Measurements from ENCODE around the gene TREM2. TPM values are rescaled to one million over a fixed set of nuclear protein-coding genes. Genes with fewer than 3 reads are reported as not detected.
"Not testable (repeated sequence)": the region's sequence is repeated elsewhere in the genome, so short reads cannot be mapped to it uniquely, and the experiment has no call there.

The TREM2 gene
- total and polyA plus RNA-seq, 2 donors = 1.7 to 7.5 TPM

DNA sequence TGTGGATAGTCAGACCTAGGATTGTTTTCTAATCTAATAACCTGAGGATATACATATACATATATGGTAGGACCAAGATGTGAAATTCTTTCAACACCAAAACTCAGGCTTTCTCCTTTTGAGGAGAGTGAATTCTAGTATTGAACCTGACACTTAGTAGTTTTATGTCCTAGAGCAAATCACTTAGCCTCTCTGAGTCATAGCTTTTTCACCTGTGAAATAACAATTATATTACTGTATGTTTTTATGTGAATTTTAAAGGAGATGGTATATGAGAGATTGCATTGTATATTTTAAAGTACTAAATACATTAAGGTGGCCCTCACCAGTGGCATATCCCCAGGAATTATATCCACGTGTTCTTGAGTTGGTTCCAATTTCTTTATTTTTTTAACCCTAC is 43.4 kb downstream of the TREM2 start:
- peaks cover 0 to 3% of the 10 kb centered on the region in 2 donors for H3K36me3 ChIP-seq (ENCODE audit: control insufficient read depth in 2 of 2, insufficient read depth in 2 of 2, low read length in 1 of 2)
- no peaks in the 10 kb centered on the region for H3K9me3 ChIP-seq (ENCODE audit: control insufficient read depth in 2 of 2, insufficient read depth in 1 of 2, low read length in 1 of 2)
- H3K4me1 ChIP-seq (ENCODE audit: control insufficient read depth in 2 of 2, insufficient read depth in 2 of 2, low read length in 2 of 2) = no peaks in the 10 kb centered on the region
- H3K4me3 ChIP-seq (ENCODE audit: low read length in 2 of 2) = no peak overlapping the region
- DNase-seq (ENCODE audit: low read depth in 6 of 9, low spot score in 9 of 9) = no peak
- H3K27ac ChIP-seq (ENCODE audit: low read depth in 1 of 2, low read length in 1 of 2) = no peak overlapping the region
- 67% methylated on average over 1 of the region's 1 CpG for WGBS
- no peaks in the 10 kb centered on the region for H3K27me3 ChIP-seq (ENCODE audit: control insufficient read depth in 2 of 2, insufficient read depth in 1 of 2, low read length in 1 of 2)

DNA sequence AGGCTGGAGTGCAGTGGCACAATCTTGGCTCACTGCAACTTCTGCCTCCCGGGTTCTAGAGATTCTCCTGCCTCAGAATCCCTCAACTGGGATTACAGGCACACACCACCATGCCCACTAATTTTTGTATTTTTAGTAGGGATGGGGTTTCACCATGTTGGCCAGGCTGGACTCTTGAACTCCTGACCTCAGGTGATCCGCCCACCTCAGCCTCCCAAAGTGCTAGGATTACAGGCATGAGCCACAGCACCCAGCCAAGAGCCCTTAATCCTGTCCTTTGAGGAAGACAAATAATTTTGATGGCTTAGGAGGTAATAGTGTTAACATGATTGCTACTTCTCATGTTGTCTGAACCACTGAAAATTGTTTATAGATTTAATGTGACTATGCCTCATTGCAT is 47.9 kb downstream of the TREM2 start:
- H3K36me3 ChIP-seq (ENCODE audit: control insufficient read depth in 2 of 2, insufficient read depth in 2 of 2, low read length in 1 of 2); H3K27me3 ChIP-seq (ENCODE audit: control insufficient read depth in 2 of 2, insufficient read depth in 1 of 2, low read length in 1 of 2); H3K4me3 ChIP-seq (ENCODE audit: low read length in 2 of 2); H3K27ac ChIP-seq (ENCODE audit: low read depth in 1 of 2, low read length in 1 of 2); H3K9me3 ChIP-seq (ENCODE audit: control insufficient read depth in 2 of 2, insufficient read depth in 1 of 2, low read length in 1 of 2); DNase-seq (ENCODE audit: low read depth in 6 of 9, low spot score in 9 of 9); H3K4me1 ChIP-seq (ENCODE audit: control insufficient read depth in 2 of 2, insufficient read depth in 2 of 2, low read length in 2 of 2): not testable (repeated sequence)
- WGBS = 98% methylated on average over 2 of the region's 2 CpGs

DNA sequence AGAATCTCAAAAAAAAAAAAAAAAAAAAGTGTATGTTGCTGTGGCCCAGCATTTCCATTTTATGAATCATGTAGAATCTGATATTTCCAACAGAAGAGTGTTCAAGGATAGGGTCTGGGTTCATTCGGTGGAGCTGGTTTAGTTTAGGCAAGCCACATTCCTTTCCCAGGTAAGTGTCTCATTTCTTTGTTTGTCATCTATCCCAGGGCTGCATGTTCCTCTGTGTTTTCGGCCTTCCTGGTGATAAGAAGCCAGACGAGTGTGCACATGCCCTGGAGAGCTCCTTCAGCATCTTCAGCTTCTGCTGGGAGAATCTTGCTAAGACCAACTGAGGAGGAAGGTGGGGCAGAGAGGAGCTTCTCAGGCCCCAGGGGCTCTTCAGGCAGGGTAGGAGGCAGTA is 51.9 kb downstream of the TREM2 start:
- Histone ChIP-seq H3K9me3 (ENCODE audit: control insufficient read depth in 2 of 2, insufficient read depth in 1 of 2, low read length in 1 of 2) (no peaks in the 10 kb centered on the region), H3K4me3 (ENCODE audit: low read length in 2 of 2) (no peak overlapping the region), H3K4me1 (ENCODE audit: control insufficient read depth in 2 of 2, insufficient read depth in 2 of 2, low read length in 2 of 2) (no peaks in the 10 kb centered on the region), H3K36me3 (ENCODE audit: control insufficient read depth in 2 of 2, insufficient read depth in 2 of 2, low read length in 1 of 2) (no peaks in the 10 kb centered on the region), H3K27me3 (ENCODE audit: control insufficient read depth in 2 of 2, insufficient read depth in 1 of 2, low read length in 1 of 2) (no peaks in the 10 kb centered on the region), H3K27ac (ENCODE audit: low read depth in 1 of 2, low read length in 1 of 2) (no peak overlapping the region)
- DNase-seq (ENCODE audit: low read depth in 6 of 9, low spot score in 9 of 9) = no peak
- 95% methylated on average over 3 of the region's 3 CpGs for WGBS

Other genes with a start within 250 kb of the TREM2 start
- gene UNC5CL, start 123.9 kb downstream of the TREM2 start, total RNA-seq = 2.7 TPM
- 5.8 TPM for gene UNC5CL, start 123.9 kb downstream of the TREM2 start, polyA plus RNA-seq
- gene TSPO2, start 120.6 kb downstream of the TREM2 start, total RNA-seq = 0.38 TPM
- gene TSPO2, start 120.6 kb downstream of the TREM2 start, polyA plus RNA-seq = 0.09 TPM
- gene APOBEC2, start 109.9 kb downstream of the TREM2 start, total RNA-seq = 12.0 TPM
- 7.0 TPM for gene APOBEC2, start 109.9 kb downstream of the TREM2 start, polyA plus RNA-seq
- 44.8 TPM for gene OARD1, start 90.8 kb downstream of the TREM2 start, total RNA-seq
- gene OARD1, start 90.8 kb downstream of the TREM2 start, polyA plus RNA-seq = 50.9 TPM
- 19.7 TPM for gene NFYA, start 90.1 kb downstream of the TREM2 start, total RNA-seq
- gene NFYA, start 90.1 kb downstream of the TREM2 start, polyA plus RNA-seq = 19.3 TPM
- gene TREML1, start 8.8 kb downstream of the TREM2 start, total RNA-seq = 2.3 TPM
- 3.1 TPM for gene TREML1, start 8.8 kb downstream of the TREM2 start, polyA plus RNA-seq
- 11.1 TPM for gene TREML2, start 38.0 kb upstream of the TREM2 start, total RNA-seq
- 1.3 TPM for gene TREML2, start 38.0 kb upstream of the TREM2 start, polyA plus RNA-seq
- gene TREML4, start 65.2 kb upstream of the TREM2 start, total RNA-seq = not detected
- gene TREML4, start 65.2 kb upstream of the TREM2 start, polyA plus RNA-seq = 0.25 TPM
- 1.0 TPM for gene TREM1, start 123.6 kb upstream of the TREM2 start, total RNA-seq
- 1.9 TPM for gene TREM1, start 123.6 kb upstream of the TREM2 start, polyA plus RNA-seq
- gene NCR2, start 172.5 kb upstream of the TREM2 start, total RNA-seq = not detected
- not detected for gene NCR2, start 172.5 kb upstream of the TREM2 start, polyA plus RNA-seq